ENCODE results near the gene LAMA2.

Gene LAMA2

DNA sequence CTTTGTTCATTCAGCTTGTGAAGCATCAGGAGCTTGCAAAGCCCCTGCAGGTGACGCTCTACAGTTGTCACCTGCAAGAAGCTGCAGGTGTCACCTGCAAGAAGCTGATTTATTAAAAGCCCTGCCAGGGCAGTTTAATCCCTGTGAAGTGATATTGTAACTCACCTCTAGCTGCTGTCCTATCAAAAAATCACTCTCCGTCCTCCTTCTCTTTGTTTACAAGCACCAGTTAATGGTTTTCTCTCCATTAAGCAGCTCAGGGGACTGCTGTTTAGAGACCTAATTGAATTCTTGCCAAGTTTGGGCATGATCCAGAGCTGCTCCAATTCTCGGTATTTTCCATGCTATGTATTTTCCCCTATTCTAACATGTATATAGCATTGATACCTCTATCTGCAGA, 481.1 kb downstream of the LAMA2 start:
- DNase-seq (ENCODE audit: low read depth) = no peak

- no peak for DNase-seq (ENCODE audit: low read depth)
Observed at GRCh38 chr6:129364767-129365166, 481.8 kb downstream of the LAMA2 start.

DNA sequence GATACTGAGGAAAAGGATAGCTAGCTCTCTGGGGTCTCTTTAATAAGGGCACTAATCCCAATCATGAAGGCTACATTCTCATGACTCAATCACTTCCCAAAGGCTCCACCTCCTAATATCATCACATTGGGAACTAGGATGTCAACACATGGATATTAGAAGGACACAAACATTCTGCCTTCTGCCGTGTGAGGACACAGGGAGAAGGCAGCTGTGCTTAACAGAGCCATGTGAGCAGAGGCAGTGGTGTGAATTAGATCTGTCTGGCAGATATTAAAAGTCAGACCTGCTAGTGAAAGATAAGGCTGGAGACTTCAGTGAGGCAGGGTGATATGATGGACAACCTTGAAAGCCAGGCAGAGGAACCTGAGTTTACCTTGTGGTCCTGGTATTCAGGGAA, 485.1 kb downstream of the LAMA2 start:
- DNase-seq (ENCODE audit: low read depth) = no peak

- no peak for DNase-seq (ENCODE audit: low read depth)
Observed at GRCh38 chr6:129368970-129369369, 486.0 kb downstream of the LAMA2 start.

- no peak for DNase-seq (ENCODE audit: low read depth)
Observed at GRCh38 chr6:129369737-129370136, 486.8 kb downstream of the LAMA2 start.

GRCh38 chr6:129370268-129370916, 487.5 kb downstream of the LAMA2 start:
- peak; percentile 59 for DNase-seq (ENCODE audit: low read depth)

GRCh38 chr6:129381885-129382284, 498.9 kb downstream of the LAMA2 start:
- DNase-seq (ENCODE audit: low read depth) = no peak

- no peak for DNase-seq (ENCODE audit: low read depth)
Observed at GRCh38 chr6:129382916-129383315, 500.0 kb downstream of the LAMA2 start.

GRCh38 chr6:129385117-129385516, 502.2 kb downstream of the LAMA2 start:
- no peak for DNase-seq (ENCODE audit: low read depth)

GRCh38 chr6:129390900-129391299, 508.0 kb downstream of the LAMA2 start:
- no peak for DNase-seq (ENCODE audit: low read depth)

GRCh38 chr6:129393654-129394053, 510.7 kb downstream of the LAMA2 start:
- DNase-seq (ENCODE audit: low read depth) = no peak

DNA sequence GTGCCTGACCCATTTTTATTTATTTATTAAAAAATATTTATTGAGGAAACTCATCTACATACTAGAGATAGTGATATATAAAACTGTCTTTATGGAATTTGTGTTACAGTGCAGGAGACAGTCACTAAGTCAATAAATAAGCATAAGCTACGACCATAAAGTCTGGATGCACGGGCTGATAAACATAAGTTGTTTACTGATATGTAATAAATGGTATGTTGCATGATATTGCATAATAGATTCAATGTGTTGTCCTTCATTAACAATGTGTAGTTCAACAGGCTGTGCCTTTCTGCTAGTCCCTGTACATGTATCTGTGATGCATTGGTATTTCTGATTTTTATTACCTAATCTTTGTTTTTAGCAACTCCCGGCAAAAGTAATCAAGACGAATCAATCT, 515.8 kb downstream of the LAMA2 start:
- no peak for DNase-seq (ENCODE audit: low read depth)

GRCh38 chr6:129402244-129402643, 519.3 kb downstream of the LAMA2 start:
- DNase-seq (ENCODE audit: low read depth) = peak; percentile 49

GRCh38 chr6:129411092-129411491, 528.2 kb downstream of the LAMA2 start:
- DNase-seq (ENCODE audit: low read depth) = no peak

- DNase-seq (ENCODE audit: low read depth) = no peak
Observed at GRCh38 chr6:129416337-129416990, 533.5 kb downstream of the LAMA2 start.

GRCh38 chr6:129417416-129418086, 534.6 kb downstream of the LAMA2 start:
- no peak for DNase-seq (ENCODE audit: low read depth)

- no peak for DNase-seq (ENCODE audit: low read depth)
Observed at GRCh38 chr6:129419324-129419723, 536.4 kb downstream of the LAMA2 start.

DNA sequence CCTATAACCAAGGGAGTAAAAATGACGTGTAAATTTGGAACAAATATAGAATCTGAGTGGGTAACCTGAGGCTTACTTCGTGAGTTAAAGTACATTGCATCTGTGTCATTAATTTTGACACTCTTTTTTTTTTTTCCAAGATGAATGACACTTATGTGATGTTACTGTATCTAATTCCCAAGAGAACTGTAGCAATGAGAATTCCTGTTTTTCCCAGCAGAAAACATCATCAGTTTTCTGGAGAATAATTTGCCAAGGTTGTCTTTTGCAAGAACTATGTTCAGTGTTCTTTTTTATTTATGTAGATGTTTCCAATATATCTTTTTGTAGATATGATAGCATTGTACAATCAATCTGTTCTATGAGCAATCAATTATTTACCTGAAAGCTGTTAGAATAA, 543.4 kb downstream of the LAMA2 start:
- no peak for DNase-seq (ENCODE audit: low read depth)

GRCh38 chr6:129429956-129430355, 547.0 kb downstream of the LAMA2 start:
- no peak for DNase-seq (ENCODE audit: low read depth)

DNA sequence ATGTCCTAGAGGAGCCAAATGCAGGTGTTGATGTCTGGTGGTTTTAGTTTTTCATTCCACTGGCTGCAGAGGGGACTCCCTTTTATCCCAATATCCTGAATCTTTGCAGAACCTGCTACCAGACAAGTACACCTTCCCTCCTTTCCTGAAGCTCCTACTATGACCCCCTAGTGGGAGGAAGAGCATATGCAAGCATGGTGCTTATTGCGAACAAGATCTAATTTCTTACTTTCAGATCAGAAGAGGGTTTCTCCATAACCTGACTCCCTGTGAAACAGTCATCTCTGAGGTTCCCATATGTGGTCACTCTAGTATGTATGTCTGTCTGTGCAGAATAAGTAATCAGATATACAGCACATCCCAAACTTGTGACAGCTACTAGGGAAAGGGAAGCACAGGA, 549.8 kb downstream of the LAMA2 start:
- DNase-seq (ENCODE audit: low read depth) = peak; percentile 8

GRCh38 chr6:129434091-129434490, 551.2 kb downstream of the LAMA2 start:
- no peak for DNase-seq (ENCODE audit: low read depth)

- peak; percentile 29 for DNase-seq (ENCODE audit: low read depth)
Observed at GRCh38 chr6:129440691-129441090, 557.8 kb downstream of the LAMA2 start.

DNA sequence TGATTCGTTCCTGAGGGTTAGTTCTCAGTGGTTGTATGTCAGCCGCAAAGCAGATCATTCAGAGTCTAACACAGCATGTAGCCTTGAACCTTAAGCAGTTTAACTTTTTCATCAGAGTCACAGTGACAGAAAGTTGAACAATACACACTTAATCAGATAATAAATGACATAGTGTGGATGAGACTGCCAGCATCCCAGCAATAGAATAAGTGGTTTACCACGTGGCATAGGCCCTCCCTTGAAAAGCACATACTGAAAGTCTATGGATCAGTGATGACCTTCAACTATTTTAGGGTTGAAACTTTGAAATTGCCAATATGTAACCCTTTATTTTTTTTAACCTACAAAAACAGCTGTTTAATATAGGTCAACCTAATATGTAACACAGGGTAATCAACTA, 561.7 kb downstream of the LAMA2 start:
- DNase-seq (ENCODE audit: low read depth) = no peak

Data from EH (cell line).